ENCODE measurements around the gene ZNF281.
"Not testable (repeated sequence)": the region's sequence is repeated elsewhere in the genome, so short reads cannot be mapped to it uniquely, and the experiment has no call there.

The ZNF281 gene

DNA sequence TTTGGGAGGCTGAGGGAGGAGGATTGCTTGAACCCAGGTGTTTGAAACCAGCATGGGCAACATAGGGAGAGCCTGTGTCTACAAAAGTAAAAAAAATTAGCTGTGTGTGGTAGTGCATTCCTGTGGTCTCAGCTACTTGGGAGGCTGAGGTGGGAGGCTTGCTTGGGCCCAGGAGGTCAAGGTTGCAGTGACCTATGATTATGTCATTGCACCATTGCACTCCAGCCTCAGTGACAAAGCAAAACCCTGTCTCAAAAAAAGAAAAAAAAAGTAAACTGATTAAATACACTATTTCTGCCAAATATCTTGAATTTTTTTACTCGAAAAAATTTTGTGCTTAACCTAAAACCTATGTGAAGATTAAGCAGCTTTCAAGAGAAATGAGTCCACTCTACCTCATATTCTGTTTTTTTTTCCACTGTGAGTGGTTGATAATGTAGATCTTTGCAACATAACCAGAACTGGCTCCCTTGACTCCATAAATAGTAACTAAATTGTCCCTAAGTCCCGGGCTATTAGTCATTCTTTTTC lies 19.4 kb upstream of the ZNF281 start:
- no peak for DNase-seq

DNA sequence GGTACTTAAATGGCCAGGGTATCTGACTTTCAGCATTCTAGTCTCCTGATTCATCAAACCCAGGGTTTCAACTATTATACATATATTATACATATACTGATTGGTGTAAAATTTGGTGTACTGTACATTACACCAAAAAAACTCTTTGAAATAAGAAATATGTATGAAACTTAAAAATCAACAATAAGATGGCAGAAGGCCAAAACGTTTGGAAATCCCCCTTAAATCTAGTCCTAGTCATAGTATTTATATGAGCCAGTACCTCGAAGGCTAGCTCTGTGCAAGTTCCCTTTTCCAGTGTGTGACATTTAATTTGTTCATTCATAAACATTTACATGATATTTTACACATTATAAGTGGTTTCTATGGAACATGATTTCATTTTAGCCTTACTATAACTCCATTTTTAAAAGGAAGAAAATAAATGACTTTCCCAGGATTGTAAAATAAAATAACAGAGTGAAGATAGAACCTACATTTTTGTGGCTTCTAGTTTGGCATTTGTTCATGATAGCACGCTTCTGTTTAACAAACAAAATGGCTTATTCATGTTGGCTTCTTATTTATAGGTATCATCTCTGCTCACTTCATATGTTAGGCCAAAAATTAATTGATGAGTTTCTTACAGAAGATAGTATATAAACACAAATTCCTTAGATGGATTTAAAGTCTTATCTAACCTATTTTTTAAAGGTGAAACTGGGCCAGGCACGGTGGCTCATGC lies 18.8 kb upstream of the ZNF281 start:
- no peak for DNase-seq

DNA sequence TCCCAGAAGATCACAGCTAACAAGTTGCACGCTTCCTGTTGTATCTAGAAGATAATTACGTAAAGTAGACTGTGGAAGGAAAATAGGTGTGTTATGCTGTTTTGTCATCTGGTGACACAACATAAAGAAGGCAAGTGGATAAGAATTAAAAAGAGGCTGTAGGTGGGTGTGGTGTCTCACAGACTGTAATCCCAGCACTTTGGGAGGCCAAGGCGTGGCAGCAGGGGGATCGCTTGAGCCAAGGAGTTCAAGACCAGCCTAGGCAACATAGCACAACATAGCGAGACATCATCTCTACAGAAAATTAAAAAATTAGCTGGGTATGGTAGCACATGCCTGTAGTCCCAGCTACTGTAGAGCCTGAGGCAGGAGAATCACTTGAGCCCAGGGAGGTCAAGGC lies 17.9 kb upstream of the ZNF281 start:
- no peak for DNase-seq

DNA sequence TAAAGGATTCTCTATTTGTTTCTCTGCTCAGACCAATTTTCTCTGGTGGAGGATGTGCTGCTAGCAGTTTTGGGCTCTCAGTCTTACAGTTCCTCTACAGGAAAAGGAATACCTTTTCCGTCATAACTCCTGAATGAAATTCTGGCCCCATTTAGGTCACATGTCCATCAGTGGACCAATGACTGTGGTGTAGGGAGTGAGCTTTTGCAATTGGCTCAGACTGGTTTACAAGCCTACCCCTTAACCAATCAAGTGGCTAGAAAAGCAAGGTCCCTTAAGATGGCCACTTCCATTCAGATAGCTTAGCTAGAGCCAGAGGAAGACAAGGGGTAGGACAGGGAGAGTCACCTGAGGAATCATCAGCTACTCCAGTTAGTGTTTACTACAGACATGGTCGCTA lies 16.4 kb upstream of the ZNF281 start:
- DNase-seq, result no peak

DNA sequence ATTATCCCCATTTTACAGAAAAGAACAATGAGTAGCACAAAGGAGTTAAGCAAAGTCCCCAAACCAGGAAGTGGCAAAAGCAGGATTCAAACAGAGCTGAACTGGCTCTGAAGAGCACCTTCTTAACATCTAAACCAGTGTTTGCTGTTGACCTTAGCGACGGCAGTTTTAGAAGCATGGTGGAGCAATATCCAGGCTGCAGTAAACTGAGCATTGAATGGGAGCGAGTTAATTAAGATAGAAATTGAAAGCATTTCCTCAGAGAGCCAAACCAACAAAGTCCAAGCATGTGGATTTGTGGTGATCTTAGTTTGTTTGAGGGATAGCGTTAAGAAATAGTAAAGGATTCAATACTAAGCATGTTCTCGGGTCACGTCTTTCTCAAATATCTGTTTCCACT lies 13.4 kb upstream of the ZNF281 start:
- no peak for DNase-seq

DNA sequence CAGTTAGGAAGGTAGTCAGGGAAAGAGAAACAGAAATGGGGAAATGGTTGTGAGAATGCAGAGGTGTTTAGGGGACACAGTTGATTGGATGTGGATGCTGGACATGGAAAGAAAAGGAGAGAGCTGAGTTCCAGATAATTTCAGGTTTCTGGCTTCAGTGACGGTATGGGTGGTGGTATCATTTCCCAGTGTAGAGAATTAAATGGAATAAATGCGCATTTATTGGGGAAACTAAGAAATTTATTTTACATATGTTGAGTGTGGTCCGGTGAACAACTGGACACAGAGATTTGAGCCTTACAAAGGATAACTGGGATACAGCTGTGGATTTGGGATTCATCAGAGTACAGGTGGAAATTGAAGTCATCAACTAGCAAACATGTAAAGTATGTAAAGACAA lies 12.4 kb upstream of the ZNF281 start:
- no peak for DNase-seq

DNA sequence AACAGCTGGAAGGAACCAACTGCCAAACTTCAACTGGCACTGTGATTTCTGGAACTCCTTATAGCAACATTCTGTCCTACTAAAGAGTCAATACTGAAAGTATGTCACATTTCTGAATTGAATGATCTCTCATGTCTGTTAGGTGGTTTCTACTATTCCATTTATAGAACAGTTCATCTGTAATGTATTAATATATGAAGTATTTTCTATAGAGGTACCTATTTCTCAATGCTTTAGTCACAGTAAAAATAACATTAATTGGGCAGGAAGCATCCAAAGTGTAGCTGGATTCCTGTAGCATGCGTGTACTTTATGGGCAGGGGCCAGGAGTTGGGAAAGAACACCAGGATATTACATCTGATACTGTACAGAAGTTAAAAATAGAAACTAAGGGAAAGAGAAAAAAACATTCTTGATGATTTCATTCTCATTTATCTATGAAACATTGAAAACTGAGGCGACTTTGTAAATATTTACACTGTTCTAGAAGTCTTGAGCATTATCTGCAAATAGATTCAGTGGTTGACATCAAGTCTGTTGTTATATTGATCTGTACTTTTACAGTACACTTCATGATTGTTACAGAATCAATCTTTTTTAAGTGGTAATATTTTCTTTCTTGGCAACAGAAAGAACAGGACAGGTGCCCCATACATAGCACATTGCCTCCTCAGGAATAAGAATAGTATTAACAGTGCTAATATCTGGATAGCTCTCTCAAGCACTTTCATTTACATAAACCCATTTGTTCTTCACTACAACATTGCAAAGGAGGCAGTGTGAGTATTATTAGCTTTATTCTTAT lies 6.2 kb upstream of the ZNF281 start:
- no peak for DNase-seq

DNA sequence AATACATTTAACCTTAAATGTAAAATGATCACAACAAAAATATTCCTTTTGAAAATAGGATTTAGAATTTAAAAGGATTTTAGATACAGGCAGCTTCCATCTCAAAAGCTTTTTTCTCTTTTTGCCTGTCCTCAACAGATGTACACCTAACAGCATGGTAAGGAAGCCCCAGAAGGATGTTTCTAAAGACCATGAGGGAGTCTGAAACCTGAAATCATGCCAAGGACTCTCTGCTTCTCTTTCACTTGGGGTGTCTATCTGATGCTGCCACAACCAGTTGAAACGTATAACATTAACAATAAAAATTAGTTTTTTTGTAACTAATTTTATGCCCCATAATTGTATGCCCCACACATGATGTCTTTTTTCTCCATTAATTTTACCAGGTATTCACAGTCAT lies 5.4 kb upstream of the ZNF281 start:
- DNase-seq, result no peak

DNA sequence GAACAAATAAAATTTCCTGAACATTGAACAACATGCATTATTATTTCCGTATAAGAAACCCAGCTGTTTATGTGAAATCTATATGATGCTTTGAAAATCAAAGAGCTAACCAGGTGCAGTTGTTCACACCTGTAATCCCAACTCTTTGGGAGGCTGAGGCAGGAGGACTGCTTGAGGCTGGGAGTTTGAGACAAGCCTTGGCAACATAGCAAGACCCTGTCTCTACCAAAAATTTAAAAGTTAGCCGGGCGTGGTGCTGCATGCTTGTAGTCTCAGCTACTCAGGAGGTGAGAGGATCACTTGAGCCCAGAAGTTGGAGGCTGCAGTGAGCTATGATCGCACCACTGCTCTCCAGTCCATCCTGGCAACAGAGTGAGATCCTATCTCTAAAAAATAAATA lies 4.8 kb upstream of the ZNF281 start:
- DNase-seq, result no peak

DNA sequence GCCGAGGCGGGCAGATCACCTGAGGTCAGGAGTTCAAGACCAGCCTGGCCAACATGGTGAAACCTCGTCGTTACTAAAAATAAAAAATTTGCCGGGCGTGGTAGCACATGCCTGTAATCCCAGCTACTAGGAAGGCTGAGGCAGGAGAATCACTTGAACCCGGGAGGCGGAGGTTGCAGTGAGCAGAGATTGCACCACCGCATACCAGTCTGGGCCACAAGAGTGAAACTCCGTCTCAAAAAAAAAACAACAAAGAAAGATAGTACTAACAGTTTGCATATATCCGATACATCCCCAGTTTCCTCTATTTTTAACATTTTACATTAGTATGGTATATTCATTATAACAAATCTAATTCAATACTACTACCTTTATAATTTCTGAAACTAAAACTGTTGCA lies 3.9 kb upstream of the ZNF281 start:
- DNase-seq, result not testable (repeated sequence)

DNA sequence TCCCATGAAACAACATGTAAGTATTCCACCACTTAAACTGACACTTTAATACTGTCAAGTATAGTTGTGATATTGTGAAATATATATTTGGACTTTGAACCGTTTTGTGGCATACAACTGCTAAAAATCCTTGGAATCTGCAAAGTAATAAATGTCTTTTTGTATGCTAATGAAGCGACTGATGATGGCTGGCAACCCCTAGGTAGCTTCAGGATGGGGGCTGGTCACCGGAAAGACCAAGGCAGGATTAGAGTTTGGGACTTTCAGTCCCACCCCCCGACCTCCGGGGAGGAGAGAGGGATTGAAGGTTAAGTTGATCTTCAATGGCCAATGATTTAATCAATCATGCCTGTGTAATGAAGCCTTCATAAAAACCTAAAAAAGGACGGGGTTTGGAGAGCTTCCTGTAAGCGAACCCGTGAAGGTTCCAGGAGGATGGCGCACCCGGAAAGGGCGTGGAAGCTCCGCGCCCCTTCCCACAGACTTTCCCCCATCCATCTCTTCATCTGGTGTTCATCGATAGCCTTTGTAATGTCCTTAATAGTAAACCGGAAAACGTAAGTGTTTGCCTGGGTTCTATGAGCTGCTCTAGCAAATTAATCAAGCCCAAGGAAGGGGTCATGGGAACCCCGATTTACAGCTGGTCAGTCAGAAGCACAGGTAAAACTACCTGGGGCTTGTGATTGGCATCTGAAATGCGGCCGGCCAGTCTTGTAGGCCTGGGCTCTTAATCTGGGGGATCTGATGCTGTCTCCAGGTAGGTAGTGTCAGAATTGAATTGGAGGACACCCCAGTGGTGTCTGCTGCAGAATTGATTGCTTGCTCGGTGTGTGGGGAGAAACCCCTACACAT lies 1.8 kb upstream of the ZNF281 start:
- DNase-seq, result no peak

DNA sequence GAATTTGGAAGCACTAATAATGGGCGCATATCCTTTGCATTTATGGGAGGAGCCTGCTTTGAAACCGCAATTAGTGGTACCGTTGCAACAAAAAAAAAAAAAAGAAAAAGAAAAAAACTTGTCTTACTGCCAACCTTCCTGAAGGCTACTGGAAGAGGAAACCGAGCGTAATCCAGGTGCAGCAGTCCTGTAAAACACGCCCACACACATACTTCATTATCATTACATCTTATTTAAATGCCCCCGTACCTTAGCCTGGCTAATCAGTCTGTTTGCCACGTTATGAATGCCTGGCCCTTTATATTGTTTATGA lies 686 bp upstream of the ZNF281 start:
- DNase-seq, result peak; percentile 76

DNA sequence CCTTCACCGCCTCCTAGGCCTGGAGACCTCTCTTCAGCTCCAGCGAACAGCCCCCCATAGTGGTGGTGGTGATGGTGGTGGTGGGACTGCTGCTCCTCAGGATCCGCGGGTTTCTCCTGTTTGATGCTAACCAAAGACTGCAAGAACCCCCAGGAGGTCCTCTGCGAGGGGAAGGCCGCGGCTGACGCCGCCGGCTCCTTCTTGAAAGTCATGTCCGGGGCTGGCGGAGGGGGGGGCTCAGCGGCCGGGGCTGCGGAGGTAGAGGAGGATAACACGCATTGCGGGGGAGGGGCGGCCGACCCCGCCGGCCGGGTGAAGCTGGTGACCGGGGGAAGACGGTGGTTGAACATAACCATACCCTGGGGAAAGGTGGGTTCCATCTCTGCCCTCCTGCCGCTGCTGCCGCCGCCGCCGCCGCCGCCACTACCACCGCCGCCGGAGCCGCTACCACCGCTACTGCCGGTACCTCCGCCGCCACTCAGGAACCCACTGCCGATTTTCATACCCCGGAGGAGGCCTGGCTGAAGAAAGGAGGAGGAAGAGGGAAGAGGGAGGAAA lies 554 bp downstream of the ZNF281 start:
- DNase-seq, result peak; percentile 33

DNA sequence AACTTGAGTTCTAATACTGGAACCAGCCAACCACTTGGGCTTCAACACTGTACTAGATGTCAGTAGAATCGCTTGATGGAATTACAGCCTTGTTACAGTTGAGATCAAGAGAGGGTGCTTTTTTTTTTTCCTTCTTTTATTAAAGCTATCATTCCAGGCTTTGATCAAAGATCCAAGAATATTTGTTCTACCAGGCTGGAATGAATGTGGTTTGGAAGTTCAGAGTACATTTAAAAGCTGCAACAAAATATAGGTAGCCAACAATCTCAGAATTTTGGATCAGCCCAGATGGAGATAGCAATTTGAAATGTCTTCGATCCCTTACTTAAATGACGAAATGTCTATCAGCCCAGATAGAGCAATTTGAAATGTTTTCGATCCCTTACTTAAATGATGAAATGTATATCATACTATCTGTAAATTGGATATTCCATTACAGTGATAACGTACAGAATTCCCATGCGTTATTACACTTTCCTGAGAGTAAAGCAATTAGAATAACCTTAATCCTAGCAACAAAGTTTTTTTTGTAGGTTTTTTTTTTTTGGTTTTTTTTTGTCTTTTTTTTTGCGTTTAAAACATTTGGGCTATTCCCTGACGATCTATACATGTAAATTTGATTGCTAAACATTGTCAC lies 3.6 kb downstream of the ZNF281 start:
- no peak for DNase-seq

DNA sequence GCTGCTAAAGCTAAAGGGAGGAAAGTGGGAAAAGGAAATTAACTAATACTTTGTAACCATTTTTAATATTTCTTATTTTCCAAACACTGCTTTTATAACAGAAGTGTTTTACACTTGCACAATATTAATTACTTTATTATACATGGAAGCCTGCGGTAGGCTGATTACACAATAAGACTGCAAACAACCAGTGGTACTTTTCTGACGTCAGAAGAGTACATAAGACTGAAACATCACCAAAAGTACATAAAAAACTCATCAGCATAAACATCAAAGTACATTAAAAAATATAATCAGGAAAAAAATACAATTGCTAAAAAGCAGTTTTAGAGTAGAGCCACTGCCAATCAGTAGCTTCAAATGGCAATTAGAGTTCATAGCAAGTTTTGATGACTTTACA lies 4.6 kb downstream of the ZNF281 start:
- no peak for DNase-seq

DNA sequence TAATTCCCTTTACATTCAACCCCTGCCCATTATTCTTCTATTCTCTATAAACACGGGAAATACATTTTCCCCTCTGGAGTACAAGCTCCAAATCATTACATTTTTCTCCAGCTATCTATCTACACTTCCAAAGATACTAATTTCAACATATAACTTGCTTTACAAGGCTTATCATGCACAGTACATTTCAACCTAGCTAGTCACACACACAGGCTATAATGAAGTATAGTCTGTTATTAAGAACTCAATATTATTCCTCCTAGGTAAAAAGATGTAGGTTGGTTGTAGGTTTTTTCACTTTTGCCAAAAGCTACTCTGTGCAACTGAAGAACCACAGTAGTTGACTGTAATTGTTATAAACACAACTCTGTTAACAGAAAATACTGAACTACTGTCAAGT lies 8.1 kb downstream of the ZNF281 start:
- DNase-seq, result no peak

DNA sequence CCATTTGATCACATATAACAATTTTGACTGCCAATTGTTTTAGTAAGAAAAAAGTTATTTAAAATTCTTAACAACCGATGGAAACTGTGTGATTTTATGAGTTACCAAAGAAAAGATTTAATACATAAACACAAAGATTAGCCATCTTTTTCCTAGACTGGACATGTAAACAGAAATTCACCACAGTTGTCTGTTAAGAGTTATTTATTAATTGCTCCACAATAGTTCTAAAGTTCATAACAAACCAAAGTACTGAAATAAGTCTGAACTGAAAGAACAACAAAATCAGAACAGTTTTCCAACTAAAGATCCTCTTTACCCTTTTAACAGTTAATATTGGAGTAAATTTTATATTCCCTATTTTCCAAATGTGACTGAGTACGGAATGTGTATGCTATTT lies 8.6 kb downstream of the ZNF281 start:
- DNase-seq, result no peak

DNA sequence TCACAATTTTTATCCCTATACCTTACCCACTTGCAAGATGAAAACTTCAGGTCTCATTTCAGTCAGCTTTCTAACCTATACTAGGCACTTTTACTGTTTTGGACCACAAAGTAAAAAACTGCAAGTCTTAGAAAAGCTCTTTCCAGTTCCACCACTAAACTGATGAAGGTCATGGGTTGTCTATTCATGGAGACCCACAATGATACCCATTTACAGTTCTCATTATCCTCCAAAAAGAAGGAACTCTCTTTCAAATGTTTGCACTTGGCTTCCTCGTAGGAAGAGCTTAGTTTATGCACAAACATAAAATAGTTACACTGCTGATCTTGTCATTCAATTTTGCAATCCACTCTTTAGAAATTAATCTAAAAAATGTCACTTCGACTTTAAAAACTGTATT lies 9.3 kb downstream of the ZNF281 start:
- no peak for DNase-seq

DNA sequence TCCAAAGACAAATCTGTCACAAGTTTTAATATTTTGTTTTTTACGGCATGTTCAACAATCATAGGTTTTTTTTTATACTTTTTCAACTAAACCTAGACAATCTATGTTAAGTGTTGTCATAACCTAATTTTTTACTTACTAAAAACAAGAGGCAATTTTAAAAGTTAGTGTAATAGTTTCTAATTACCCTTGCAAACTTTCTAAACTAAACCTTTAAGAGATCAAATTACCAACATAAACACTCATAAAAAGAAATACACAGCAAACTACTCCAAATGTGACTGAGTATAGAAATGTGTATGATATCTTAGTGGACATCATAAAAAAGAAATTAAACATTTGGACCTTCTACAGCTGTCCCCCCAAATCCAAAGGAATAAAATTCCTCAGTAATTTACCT lies 10.0 kb downstream of the ZNF281 start:
- no peak for DNase-seq

DNA sequence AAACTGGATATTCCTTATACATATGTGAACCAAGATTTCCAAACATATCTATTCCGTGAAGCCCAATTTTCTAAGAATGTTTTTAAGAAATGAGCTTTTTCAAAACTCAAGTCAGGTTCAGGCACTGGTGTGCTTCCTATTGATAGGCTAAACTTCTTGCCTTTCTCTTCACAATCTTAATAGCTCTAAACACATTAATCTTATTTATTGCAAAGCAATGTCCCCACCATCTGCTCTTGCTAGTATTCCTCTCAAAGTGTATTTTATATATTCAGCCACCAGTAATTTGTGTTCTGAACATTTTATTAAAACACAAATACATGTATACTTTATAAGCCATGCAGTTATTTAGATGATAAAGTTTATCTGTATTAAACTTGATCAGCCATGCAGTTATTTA lies 11.5 kb downstream of the ZNF281 start:
- no peak for DNase-seq

DNA sequence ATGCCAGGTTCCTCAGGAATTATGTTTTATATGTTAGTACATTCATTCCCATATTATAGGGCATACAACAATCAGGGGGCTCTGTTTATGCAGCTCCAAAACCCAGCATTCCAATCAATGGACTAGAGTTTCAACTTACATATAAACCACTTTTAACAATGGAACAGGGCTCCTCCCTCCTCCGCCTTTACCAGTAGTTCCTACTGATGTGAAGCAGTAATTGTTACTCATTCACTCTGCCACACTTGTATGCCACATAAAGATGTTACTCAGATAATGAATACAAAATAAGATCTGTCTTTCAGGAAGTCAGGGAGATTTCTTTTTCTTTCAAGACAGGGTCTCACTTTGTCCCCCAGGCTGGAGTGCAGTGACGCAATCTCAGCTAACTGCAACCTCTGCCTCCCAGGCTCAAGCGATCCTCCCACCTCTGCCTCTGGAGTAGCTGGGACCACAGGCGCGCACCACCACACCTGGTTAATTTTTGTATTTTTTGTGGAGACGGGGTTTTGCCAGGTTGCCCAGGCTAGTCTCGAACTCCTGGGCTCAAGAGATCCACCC lies 17.1 kb downstream of the ZNF281 start:
- no peak for DNase-seq

DNA sequence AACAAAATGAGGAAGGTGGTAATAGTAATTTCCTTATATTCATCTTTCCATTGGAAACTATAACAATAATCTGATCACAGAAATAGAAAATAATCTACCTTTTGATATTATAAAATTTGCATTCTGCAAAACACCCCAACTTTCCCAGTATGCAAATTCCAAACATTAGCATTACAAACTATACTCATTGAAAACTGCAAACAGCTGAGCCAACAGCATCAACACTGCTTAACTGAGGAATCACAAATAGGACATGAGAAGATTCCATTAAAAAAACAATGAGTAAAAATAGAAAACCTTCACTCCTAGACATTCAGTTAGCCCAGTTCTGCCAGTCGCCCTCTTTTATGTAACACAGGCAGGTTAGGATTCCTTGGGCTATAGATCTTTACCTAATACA lies 18.1 kb downstream of the ZNF281 start:
- DNase-seq, result no peak

DNA sequence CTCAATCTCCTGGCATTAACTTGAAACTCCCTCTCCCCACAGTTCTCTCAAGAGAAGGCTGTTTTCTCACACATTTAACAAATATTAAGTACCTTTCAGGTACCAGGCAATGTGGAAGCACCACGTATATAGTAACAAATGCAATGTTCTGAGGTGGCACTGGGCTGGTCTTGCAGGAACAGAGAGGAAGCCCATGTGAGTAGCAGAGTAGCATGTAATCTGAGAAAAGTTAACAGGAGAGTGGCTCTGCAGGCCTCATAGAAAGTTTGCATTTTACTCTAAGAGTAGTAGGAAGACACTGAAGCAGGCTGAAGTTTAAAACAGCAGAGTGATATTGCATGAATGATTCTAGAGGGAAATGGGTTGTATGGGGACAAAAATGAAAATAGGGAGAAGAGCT lies 21.0 kb downstream of the ZNF281 start:
- DNase-seq, result no peak
